HG03342 (cell line): Measurements from ENCODE around the gene CDK5R1.

Experiments used
- ATAC-seq: cut with Tn5 transposase; IDR thresholded peaks from one replicate; pipeline ENCODE4 v1.9.1; 2021; ENCODE audit warnings: mild to moderate bottlenecking, moderate library complexity; ENCODE audit not compliant: unreplicated experiment

CDK5R1 gene

GRCh38 chr17:32492264-32492589 is 5.4 kb downstream of the CDK5R1 start:
- ATAC-seq = no peak

DNA sequence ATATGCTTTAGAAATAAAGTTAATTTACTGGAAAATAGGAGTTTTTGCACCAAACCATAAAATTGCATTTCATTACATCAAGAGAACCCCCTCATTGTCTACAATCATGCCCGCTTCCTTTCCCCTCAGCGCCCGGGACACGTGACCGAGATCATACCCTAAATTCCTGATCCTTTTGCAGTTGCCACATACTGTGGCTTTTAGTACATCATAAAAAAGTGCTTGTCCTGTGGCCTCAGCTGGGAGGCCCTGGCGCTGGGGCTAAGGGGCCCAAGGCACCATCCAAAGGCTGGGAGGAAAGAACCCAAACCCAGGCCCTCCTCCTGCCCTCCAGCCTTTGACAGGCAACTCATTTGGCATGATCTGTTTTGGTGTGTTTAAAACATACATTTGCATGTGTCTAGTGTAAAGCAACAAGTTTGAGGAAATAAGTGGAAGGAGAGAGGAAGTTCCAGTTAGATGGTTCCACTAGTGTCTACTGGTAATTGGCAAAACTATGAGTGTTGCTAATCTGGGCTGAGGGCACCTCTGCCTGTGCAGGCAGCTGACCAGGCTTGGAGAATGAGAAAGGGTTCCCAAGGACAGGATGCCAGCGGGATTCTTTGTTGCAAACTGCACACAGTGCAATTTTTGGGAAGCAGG is 6.0 kb downstream of the CDK5R1 start:
- no peak for ATAC-seq

DNA sequence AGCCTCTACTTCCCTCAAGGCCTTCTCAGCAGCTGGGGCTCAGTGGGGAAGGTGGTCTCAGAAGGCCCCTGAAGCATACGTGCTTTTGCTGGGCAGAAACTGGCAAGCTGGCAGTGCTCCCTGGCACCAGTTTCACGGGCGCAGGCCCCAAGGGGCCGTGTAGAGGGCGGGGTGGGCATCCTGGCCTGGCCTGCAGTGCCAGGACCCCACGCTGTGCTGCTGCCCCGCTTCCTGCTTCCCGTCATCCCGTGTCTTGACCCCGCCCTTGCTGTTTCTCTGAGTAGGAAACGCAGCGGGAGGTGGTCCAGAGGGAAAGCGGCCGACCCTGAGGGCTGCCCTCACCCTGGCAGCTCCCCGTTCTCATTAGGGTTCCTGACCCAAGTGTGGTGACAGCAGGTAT is 6.8 kb downstream of the CDK5R1 start:
- ATAC-seq = no peak

DNA sequence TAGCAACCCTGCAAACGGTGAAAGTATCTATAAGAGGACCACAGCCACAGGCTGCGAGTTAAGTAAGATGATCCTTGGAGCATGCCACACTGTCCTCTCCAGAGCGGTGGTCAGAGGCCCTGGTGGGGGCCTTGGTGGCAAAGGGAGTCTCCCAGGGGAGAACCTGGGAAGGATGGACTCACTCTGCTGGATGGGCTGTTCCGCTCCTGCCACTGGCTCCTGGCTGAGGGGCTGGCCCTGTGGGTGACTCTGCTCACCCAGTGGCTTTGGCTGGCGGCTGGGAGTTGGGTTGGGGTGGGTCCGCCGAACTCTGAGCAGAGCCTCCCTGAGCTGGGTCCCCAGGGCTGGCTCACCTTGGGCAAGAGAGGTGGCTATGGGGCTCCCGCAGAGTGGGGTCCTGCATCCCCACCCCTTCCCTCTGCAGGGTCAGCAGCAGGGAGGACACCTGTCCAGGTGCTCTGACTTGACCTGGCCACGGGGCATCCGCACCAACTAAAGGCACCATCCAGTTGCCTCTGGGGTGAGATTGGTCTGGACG is 7.3 kb downstream of the CDK5R1 start:
- no peak for ATAC-seq

DNA sequence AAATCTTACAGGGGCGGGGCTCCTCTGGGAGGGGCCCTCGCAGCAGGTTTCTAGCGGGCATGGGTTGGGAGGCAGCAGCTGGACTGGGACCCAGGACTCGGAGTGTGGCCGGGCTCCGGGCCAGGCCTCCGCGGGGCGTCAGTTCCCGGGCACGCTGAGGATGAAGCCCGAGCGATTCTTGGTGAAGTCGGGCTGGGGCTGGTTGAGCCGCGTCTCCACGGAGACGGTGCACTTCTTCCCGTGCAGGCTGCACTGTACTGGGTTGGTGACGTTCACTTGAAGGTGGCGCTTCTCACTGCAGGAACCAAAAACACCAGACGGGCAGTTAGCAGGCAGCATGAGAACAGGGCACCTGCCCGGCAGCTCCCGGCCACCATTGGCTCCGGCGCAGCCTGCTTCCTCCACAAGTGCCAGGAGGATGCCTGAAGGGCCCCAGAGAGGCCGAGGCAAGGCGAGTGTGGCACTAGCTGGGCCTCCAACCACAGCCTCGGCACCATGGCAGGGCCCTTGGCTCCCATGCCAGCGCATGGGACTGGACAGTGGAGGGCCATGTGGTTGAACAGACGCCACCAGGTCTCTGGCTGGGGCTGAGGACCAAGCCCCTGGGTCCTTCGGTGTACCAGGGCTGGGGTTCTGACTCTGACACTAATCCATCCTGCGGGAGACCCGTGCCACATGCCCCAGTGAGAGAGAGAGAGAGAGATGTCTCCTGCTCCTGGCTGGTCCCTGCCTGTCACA is 8.0 kb downstream of the CDK5R1 start:
- ATAC-seq = no peak

DNA sequence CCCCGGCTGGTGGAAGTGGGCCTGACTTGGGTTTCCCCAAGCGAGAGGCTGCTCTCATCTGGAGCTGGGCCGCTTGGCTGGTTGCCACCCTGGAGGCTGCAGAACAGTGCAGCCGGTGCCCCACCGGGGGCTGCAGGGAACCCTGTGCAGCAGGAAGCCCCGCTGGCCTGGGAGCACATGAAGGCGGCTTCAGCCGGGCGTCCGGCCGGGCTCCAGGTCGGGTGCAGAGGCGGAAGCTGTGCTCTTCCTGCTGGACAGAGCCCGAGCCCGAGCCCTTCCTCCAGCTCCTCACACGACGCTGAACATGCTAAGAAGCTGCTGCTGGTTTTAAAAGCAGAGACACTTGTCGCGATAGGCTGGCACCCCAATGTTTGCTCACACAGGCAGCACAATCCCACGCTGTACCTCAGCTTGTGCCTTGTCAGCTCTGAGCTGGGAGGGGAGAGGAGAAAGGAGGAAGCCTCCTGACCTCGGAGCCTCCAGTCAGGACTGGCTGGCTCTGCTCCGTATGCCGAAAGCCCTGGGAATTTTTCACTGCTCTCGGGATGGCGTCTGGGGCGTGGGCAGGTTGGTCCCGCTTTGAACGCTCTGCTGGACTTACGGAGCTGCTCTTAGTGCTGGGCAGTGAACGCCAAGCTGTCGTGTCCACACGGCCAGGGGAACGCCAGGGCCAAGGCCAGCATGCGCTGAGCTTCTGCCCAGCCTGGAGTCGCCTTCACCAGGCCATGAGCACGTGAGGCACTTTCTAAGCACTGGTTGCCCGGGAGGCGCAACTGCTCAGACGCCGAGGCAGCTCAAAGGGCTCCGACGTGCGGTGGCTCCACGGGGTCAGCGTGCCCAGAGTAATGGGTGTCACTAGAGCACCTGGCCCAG is 8.8 kb downstream of the CDK5R1 start:
- ATAC-seq = no peak

GRCh38 chr17:32496395-32497073 is 9.7 kb downstream of the CDK5R1 start:
- ATAC-seq = no peak

DNA sequence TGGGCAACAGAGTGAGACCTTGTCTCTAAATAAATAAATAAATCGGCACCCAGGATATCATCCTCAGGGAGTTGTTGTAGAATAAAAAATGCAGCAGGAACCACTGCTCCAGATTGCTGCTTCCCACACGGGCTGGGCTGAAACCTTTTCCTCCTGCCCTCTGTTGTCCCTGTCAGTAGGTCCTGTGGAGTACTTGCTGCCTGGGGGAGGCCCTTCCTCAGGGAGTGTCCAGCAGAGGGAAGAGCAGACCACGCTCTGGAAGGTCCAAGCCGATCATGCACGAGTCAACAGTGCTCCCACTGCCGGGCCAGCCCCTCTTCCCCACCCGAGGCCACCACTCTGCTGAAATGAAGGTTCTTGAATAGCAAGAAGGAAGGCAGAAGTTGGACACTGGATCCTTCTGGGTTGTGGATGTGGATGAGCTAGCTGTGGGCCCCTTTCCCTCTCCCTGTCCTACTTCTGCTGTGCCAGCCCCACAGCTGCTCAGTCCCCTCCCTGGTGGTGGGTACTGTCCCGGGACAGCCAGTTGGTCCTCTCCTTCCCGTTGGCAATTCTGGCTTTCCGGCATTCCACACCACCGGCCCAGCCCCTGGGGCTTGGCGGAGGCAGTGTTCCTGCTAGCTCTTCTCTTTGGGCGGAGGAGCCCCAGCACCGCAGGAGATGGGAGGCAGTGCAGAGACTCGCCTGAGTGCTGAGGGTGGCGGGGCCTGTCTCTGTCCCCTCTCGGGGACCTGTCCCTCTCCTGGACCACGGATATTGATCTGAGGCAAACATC is 10.8 kb downstream of the CDK5R1 start:
- ATAC-seq = no peak

- no peak for ATAC-seq
Measured at GRCh38 chr17:32498391-32498790, 11.6 kb downstream of the CDK5R1 start.

DNA sequence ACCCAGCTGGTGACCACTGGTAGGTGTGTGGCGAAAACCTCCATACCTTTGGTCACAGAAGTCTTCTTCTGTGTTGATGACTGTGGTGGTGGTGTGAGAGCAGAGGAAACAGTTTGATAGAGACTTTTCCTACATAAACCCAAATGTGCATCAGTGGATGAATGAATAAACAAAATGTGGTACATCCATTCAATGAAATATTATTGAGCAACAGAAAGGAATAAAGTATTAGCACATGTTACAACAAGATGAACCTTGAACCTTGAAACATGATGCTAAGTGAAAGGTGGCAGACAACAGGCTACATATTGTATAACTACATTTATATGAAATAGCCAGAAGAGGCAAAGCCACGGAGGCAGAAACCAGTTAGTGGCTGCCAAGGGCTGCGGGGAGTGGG is 15.2 kb downstream of the CDK5R1 start:
- ATAC-seq = no peak

DNA sequence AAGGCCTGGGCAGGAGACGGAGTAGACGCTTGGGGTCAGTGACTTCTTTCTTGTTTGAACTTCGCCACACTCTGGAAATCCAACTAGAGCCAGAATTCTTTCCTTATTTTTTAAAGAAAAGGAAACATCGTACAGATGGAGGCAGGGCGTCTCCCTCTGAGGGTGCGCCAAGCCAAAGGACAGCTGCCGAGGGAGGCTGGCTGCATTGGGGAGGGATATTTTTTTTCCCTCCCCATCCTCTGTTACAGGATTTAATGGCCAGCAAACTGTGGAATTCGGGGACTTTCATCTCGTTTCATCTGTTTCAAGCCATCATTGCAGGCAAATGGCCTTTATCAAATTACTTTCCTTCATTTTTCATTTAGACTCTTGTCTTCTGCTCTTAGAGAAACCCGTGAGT is 15.9 kb downstream of the CDK5R1 start:
- ATAC-seq = no peak

DNA sequence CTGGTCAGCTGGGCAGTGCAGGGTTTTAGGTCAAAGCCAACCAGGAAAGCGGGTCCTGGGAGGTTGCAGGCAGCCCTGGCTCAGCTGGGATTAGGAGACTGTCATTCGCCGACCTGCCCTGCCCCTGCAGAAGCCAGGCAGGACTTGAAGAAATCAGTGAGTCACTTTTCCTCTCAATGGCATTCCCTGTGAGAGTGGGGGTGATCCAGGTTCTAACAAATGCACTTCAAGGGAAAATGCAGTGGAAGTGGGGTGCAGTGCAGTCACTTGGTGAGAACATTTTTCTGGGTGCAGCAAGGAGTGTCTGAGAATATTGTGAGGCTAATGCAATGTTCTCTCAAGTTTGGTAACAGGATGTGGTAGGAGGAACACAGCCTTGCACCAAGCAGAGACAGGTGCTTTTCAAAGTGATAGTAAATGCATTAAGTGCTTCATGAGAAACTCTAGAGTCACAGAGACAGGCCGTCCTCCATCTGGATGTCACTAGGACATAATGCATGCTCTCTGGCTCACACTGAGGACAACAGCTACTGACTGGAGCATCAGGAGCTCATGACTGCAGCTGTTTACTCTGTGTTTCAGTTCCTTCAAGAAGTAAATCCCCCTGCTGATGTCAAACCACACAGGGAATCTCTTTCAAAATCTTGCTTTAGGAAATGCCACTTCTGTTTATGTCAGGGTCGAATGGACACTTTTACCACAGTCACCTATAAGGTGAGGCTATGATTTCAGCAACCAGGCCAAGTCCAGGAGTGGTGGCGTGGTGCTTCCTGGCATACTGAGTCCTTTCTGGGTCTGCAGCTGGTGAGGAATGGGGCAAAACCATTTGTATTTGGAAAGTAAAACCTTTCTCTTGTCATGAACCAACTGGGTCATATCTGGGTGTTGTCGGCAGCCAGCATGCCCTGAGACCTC is 16.7 kb downstream of the CDK5R1 start:
- peak; percentile 86 for ATAC-seq

DNA sequence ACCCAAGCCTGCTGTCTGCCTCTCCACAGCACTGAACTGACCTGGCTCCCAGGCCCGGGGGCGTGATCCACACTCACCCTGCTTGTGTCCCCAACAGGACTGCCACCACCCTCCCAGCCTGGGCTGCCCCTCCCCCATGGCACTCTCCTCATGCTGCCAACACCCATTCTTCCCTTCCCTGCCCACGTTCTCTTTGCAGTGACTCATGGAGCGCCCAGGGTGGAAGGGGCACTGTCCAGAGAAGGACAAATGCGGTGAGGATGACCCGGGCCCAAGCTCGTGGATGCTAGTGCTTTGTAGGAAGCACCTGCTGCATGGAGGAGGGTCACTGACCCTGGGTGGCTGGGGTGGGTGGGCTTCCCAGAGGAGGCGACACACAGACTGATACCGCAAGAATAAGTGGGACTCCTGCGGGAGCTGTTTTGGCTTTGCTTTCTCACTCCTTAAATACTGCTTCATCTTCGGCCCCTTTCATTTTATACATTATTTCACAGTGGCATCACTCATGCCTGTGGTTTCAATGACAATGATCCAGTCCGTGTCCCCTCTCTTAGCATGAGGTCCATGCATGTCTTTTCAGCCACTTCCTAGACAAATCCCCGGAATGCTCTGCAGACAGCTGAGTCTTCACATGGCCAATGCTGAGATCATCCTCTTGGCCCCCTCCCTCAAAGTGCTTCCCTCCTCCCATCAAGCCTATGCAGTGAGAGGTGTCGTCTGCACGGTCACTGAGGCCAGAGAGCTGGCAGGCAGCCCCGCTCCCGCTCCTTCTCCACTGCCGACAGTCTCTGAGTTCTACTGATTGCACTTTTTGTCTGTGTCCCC is 17.6 kb downstream of the CDK5R1 start:
- no peak for ATAC-seq

GRCh38 chr17:32508926-32509325 is 22.1 kb downstream of the CDK5R1 start:
- no peak for ATAC-seq

- no peak for ATAC-seq
Measured at GRCh38 chr17:32510466-32510865, 23.7 kb downstream of the CDK5R1 start.

- ATAC-seq = no peak
Measured at GRCh38 chr17:32512328-32512727, 25.5 kb downstream of the CDK5R1 start.

GRCh38 chr17:32513579-32513978 is 26.8 kb downstream of the CDK5R1 start:
- no peak for ATAC-seq

- no peak for ATAC-seq
Measured at GRCh38 chr17:32514606-32515005, 27.8 kb downstream of the CDK5R1 start.
